ENCODE measurements around the gene KCTD7.
"Not testable (repeated sequence)": the region's sequence is repeated elsewhere in the genome, so short reads cannot be mapped to it uniquely, and the experiment has no call there.

The KCTD7 gene

DNA sequence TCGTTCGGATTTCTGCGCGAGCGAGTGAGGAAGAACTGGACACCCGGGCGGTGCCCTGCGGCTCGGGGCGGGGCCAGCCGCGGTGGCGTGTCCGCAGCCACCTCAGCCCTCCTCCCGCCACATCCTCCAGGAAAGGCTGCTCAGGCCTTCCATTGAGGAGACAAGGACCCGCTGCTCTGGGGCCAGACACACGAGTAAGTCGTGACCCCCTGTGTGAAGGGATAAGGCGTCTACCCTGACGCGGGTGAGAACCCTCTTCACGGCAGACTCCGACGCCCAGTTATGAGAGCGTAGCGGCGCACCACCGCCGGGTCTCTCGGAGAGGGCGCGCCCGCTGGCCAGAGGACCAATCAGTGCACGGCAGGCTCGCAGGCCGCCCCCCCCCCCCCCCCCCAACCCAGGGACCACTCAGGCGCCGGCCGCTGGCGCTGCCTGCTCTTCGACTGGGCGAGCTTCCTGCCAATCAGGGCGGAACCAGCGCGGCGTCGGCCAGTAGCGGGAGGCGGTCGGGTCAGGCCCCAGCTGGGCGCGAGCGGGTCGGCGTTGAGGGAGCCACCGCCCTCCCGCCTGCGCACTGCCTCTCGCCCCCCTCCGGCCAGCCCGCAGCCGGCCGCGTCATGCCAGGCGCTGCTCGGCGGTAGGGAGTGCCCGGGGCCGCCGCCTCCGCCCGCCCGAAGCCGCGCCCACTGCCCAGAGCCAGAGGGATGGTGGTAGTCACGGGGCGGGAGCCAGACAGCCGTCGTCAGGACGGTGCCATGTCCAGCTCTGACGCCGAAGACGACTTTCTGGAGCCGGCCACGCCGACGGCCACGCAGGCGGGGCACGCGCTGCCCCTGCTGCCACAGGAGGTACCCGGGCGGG, at the start of gene KCTD7:
Gene KCTD7 (plus strand): TSS at position 521 of the 861 bp plus-strand sequence. CDS start 184 bp downstream, at position 705.
- peak; percentile 98 for DNase-seq

DNA sequence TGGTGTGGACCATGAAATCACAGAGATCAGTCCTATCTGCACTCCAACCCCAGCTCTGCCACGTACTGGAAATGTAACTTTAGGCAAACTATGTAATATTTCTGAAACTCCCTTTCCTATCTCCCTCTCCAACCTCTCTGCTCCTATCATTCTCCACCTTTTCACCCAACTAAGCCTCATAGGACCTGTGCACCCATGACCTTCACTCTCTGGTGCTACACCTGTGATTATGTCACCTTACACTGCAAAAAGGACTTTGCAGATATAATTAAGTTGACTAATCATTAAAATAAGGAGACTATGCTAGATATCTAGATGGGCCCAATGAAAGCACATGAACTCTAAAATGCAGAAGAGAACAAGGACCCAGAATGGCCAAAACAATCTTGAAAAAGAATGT, 48.3 kb upstream of the KCTD7 start:
- DNase-seq, result not testable (repeated sequence)

DNA sequence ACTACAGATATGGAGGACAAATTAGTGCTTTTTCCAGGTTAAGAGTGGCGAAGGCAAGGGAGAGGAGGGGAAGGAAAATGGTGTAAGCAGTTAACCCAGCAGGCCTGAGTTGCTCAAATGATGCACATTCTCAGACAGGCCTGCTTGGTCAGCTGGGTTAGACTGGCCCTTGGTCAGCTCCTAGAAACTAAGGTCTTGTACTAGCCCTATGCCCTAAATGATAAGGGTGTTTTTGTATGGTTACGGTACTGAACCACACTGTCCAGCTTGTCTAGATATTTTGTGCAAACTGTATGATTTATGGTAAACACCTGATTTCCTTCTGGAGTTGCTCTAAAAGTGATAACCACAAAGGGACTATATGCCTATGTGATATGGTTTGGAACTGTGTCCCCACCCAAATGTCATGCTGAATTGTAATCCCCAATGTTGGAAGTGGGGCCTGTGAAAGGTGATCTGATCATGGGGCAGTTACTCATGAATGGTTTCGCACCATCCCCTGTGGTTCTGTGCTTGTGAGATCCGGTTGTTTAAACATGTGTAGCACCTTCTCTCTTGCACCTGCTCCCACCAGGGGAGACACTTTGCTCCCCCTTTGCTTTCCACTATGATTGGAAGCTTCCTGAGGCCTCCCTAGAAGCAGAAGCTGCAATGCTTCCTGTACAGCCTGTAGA, 45.7 kb upstream of the KCTD7 start:
- DNase-seq, result not testable (repeated sequence)

DNA sequence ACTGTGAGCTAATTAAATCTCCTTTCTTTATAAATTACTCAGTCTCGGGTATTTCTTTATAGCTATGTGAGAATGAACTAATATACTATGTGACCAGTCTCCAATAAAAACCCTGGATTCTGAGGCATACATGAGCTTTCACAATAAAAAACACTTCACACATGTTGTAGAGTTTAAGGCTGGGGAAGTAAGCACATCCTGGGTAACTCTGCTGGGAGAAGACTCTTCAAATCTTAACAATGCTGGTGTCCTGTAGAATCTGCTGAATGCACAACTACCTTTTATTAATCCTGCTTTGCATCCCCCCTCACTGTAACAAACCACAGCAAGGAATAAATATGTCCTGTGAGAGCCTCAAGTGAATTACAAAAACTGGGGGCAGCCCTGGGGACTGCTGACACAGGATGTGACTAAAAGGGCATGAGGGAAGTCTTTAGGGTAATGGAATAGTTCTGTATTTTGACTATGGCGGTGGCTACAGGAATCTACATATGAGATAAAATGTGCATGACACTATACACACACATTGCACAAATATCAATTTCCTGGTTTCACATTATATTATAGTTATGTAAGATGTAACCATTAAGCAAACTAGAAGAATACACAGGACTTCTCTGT, 45.1 kb upstream of the KCTD7 start:
- DNase-seq, result no peak

DNA sequence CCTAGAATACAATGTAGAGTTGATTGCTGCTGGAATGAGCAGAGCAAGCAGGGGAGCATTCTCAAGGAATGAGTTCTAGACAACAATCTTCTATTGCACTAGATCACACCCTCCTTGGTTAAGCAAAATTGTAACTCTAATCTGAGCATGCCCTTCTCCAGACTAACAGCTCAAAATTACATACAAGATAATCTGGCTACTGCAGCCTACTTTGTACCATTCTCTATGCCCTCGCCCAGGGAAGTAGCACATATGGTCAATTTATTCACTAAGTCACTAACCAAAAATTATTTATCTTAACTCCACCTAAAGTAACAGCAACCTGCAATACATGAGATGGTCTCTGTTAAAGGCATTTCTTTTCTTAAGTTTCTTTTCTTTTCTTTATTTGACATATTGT, 42.5 kb upstream of the KCTD7 start:
- no peak for DNase-seq

DNA sequence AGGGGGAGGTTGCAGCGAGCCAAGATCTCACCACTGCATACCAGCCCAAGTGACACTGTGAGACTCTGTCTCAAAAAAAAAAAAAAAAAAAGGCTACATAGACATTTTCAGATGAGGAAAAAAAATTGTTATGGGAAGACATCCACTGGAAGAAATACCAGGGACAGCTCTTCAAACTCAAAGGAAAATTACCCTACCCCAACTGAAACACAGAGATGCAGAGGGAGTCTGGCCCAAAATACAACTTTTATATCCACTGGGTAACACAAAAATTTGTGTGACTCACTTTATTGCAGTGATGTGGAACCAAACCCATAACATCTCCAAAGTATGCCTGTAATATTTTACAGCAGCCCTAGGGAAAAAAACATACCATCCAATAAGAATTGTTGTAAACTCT, 40.5 kb upstream of the KCTD7 start:
- DNase-seq, result not testable (repeated sequence)

DNA sequence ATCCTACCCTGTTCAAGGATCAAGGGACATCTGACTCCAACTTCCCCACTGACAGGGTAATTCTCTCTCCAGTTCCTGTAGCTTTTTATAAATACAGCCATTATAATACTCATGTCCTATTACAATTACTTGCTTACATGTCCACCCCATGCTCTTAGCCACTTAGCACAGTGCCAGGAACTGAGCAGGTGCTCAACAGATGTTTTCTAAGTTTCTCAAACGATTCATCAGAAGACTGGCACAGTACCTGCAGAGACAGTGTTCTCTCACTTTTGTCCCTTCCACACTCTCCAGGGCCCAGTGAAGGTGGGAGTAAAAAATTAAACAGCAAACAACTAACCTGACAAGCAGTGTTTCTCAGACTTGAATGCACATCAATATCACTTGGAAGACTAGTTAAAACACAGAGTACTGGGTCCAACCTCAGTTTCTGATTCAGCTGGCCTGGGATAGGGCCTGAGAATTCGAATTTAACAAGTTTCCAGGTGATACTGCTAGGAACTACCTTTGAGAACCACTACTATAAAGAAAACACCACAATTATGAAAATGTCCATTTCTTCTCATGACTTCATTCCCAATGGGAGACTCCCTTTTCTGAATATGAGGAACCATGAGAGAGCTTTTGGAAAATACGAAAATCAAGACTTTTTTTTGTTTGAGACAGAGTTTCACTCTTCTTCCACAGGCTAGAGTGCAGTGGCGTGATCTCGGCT, 39.7 kb upstream of the KCTD7 start:
- DNase-seq, result not testable (repeated sequence)

DNA sequence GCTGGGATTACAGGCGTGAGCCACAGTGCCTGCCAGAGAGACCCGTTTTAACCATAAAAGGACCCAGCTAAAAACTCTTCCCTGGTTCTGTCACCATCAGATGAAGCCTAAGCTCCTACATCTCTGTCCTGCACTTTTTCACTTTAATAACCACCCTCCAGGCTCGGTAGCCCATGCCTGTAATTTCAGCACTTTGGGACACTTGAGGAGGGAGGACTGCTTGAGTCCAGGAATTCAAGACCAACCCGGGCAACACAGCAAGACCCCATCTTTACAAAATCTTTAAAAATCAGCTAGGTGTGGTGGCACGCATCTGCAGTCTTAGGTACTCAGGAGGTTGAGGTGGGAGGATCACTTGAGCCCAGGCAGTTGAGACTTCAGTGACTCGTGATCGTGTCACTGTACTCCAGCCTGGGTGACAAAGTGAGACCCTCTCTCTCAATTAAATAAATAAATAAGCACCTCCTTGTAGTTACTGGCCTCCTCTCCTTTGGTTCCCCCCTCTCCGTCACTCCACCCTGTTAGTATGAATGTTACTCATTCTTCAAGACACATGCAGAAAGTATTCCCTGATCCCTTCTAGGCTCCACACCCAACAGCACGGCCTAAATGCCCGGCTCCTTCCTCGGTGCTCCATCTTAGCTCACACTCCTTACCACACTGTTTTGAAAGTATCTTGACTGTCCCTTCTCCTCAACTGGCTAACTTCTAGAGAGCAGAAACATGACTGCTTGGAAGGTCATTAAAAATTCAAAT, 38.2 kb upstream of the KCTD7 start:
- not testable (repeated sequence) for DNase-seq

DNA sequence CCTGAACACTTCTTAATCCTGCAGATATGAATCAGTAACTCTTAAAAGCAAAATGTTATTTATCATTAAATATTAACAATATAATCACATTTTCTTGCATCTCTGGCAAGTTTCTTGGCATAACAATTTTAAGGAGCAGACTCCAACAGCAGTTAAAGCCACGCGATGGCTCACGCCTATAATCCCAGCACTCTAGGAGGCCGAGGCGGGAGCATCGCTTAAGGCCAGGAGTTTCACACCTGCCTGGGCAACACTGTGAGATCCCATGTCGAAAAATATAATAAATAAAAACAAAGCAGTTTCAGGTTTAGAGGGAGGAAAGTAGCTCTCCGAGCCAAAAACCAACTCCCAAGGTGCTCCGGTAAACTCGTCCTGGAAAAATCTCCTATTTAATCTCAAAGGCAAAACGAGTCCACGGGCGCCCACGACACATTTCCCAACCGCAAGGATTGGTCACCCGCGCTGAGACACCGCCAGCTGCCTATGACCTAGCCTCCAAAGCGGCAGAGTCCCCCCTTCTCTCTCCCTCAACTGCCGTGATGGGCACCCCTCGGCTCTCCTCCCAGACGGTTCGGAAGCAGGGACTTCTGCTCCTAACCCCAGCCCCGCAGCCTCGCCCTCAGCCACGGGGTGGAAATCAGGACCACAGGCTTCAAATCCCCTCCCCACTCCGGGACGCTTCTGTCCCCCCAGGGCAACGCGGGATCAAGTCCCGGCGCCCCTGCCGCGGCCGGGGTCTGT, 37.5 kb upstream of the KCTD7 start:
- not testable (repeated sequence) for DNase-seq

DNA sequence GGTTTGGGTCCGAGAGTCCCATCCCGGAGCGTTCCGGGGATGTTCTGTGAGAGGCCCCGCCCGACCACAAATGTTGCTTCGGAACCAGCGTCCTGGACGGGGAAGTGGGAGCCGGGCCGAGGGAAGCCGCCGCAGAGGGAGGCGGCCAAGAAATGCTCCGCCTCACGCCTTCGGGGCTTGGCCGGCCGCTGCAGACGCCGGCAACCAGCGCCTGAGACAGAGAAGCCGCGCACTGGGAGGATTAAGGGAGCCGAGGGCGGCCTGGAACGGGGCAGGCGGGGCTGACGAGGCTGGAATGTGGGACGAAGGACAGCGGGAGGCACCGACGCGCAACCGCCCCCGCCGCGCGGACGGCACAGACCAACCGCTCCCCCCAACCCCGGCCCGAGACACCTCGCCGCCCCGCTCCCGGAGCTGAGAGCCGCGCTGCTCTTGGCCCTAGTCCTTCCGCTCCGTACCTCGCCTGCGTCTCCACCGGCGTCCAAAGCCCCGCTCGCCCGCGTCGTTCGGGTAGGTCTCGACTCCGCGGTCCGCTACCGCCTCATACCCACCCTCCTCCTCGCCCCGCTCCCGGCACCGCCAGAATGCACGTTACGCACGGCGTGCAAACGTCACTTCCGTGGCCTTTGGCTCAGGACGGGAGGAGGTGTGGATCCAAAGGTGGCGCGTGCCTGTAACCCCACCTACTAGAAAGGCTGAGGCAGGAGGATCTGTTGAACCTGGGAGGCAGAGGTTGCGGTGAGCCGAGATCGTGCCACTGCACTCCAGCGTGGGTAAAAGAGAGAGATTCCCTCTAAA, 36.7 kb upstream of the KCTD7 start:
- peak; percentile 95 for DNase-seq

DNA sequence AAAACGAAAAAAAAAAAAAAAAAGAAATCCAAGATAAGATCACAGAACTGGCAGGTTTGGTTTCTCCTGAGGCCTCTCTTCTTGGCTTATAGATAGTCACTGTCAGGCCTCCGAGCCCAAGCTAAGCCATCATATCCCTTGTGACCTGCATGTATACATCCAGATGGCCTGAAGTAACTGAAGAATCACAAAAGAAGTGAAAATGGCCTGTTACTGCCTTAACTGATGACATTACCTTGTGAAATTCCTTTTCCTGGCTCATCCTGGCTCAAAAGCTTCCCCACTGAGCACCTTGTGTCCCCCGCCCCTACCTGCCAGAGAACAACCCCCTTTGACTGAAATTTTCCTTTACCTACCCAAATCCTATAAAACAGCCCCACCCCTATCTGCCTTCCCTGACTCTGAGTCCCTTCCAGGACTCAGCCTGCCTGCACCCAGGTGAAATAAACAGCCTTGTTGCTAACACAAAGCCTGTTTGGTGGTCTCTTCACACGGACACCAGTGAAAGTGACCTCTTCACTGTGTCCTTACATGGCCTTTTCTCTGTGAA, 36.0 kb upstream of the KCTD7 start:
- not testable (repeated sequence) for DNase-seq

DNA sequence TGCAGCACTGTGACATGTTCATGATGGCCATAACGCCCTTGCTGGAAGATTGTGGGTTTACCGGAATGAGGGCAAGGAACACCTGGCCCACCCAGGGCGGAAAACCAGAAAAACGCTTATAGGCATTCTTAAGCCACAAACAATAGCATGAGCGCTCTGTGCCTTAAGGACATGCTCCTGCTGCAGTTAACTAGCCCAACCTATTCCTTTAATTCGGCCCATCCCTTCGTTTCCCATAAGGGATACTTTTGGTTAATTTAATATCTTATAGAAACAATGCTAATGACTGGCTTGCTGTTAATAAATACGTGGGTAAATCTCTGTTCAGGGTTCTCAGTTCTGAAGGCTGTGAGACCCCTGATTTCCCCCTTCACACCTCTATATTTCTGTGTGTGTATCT, 34.6 kb upstream of the KCTD7 start:
- not testable (repeated sequence) for DNase-seq

DNA sequence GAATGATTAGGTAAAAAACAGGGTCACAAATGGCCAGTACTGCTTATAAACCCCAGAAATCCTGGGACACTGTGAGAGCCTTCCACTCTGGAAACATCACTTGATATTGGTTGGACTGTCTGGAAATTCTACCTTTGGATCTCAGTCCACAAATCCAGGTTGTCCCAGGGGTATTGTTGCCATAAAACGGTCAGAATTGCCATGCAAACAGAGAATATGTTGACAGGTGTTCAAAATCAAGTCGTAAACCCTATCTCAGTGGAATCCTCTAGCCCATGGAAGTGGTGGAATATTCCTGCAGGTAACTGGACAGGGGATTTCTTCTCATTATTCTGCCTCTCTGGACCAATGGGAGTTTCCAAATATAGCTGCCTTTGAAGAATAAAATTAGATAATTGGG, 31.2 kb upstream of the KCTD7 start:
- no peak for DNase-seq

DNA sequence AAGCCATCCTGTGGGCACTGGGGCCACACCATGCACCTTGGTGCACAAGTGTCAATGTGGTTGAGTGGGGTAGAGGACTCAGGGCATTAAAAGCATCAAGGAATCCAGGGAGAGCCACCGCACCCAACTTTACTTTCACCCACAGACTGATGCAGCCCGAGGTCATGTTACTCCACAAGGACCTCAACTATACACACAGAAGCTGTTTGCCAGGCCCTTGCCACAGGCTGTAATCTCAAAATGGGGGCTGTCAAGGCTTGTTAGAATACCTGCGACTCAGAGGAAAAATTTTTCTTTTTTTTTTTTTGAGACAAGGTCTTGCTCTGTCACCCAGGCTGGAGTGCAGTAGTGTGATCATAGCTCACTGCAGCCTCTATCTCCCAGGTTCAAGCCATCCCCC, 26.5 kb upstream of the KCTD7 start:
- no peak for DNase-seq

DNA sequence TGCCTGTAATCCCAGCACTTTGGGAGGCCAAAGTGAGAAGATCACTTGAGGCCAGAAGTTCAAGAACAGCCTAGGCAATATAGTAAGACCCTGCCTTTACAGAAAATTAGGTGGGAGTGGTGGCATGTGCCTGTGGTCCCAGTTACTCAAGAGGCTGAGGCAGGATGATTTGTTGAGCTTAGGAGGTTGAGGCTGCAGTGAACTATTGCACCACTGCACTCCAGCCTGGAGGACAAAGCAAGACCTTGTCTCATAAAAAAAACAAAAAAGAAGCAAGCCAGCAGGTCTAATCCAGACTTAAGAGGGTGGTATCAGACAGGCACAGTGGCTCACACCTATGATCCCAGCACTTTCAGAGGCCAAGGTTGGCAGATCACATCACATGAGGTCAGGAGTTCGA, 24.5 kb upstream of the KCTD7 start:
- DNase-seq, result no peak

DNA sequence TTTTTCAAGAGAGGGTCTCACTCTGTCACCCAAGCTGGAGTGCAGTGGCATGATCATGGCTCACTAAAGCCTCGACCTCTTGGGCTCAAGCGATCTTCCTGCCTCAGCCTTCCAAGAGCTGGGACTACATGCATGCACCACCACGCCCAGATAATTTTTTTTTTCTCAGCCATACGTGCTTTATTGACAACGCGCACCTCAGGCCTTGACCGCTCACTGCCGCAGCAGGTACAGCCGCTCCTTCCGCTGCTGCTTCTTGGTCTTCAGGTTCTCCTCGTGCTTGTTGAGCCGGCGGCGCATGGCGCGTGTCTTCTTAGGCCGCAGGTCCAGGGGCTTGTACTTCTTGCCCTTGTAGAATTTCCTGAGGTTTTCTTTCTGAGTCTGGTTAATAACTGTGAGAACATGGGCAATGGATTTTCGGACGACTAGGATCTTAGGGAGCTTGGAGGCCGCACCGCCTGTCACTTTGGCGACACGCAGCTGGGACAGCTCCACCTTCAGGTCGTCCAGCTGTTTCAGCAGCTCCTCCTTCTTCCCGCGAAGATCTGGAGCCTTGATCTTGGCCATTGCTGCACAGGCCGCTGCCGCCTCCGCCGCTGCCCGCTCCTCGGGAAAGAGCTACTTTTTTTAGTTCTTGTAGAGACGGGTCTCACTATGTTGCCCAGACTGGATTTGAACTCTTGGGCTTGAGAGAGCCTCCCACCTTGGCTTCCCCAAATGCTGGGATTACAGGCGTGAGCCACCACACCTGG, 22.0 kb upstream of the KCTD7 start:
- not testable (repeated sequence) for DNase-seq

DNA sequence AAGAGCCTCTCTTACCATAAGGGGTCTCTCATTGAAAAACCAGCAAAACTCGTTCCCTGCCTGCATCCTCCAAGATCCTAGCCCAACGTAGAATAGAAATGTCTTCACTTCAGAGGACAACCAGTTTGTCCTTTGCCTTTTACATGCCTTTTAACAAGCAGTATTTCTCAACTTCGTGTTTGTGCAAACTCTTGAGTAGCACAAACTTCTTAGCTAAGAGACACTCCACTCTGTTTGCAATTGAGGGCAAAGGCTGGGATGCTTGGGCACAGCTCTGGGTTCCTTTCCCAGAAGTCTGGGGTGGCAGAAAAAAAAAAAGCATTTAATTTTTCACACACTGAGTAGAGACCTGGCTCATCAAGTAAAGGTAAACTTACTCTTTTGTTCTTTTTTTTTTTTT, 19.5 kb upstream of the KCTD7 start:
- DNase-seq, result no peak

DNA sequence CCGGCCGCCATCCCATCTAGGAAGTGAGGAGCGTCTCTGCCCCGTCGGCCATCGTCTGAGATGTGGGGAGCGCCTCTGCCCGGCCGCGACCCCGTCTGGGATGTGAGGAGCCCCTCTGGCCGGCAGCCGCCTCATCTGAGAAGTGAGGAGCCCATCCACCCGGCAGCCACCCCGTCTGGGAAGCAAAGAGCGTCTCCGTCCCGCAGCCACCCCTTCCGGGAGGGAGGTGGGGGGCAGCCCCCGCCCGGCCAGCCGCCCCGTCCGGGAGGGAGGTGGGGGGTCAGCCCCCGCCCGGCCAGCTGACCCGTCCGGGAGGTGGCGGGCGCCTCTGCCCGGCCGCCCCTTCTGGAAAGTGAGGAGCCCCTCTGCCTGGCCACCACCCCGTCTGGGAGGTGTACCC, 14.1 kb upstream of the KCTD7 start:
- DNase-seq, result not testable (repeated sequence)

DNA sequence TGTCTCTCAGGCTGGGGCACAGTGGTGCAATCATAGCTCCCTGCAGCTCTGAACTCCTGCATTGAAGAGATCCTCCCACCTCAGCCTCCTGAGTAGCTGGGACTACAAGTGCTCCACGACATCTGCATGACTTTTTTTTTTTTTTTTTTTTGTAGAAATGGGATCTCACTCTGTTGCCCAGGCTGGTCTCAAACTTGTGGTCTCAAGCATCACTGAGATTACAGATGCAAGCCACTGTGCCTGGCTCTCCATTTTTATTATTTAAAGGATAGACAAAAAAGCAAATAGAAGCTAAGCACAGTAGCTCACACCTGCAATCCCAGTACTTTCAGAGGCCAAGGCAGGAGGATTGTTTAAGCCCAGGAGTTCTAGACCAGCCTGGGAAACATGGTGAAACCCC, 13.0 kb upstream of the KCTD7 start:
- DNase-seq, result no peak

DNA sequence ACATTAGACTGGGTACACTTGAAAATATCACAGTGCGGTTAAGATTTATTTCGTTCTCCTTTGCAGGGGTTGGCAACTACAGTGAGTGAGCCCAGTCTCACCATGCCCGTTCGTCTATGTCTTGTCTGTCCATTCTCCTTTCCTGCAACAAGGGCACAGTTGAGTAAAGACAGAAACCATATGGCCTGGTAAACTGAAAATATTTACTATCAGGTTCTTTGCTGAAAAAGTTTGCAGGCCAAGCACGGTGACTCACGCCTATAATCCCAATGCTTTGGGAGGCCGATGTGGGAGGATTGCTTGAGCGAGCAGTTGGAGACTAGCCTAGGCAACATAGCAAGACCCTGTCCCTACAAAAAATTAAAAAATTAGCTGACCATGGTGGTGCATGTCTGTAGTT, 11.4 kb upstream of the KCTD7 start:
- DNase-seq, result no peak
